ENCODE measurements around the gene LNX1. TPM values are rescaled to one million over a fixed set of nuclear protein-coding genes. Genes with fewer than 3 reads are reported as not detected.

LNX1 gene
- total and polyA plus RNA-seq, 2 of the 13 experiments (the other 11 are each of a cell fraction or from before 2014, with no cell fraction given), result 0.49 TPM

GRCh38 chr4:53582194-53582593, 9.1 kb downstream of the LNX1 start (continued):
- TF ChIP-seq TMF1 (CRISPR knock-in tag; IDR thresholded peaks at IDR 0.05; ENCODE audit: low read depth), result no peak
- no peak for TF ChIP-seq TERF1 (CRISPR knock-in tag; IDR thresholded peaks at IDR 0.05)
- TF ChIP-seq CENPT (CRISPR knock-in tag; IDR thresholded peaks at IDR 0.05; ENCODE audit: low read depth), result no peak
- TF ChIP-seq PAXIP1 (CRISPR knock-in tag; conservative IDR thresholded peaks at IDR 0.05), result peak; percentile 86
- no peak for TF ChIP-seq KIAA2018 (CRISPR knock-in tag; IDR thresholded peaks at IDR 0.05; ENCODE audit: borderline replicate concordance)
- no peak for TF ChIP-seq FOXK1 (CRISPR knock-in tag; IDR thresholded peaks at IDR 0.05; ENCODE audit: borderline replicate concordance, low read depth)
- TF ChIP-seq ZSCAN30 (CRISPR knock-in tag; IDR thresholded peaks at IDR 0.05), result no peak
- TF ChIP-seq SAP130 (CRISPR knock-in tag; IDR thresholded peaks at IDR 0.05; ENCODE audit: low read depth), result peak; percentile 64
- no peak for TF ChIP-seq PAF1 (CRISPR knock-in tag; IDR thresholded peaks at IDR 0.05)
- no peak for TF ChIP-seq NFE2 (CRISPR knock-in tag; IDR thresholded peaks at IDR 0.05)
- TF ChIP-seq E2F5 (CRISPR knock-in tag; conservative IDR thresholded peaks at IDR 0.05), result no peak
- no peak for TF ChIP-seq SMARCE1 (IDR thresholded peaks at IDR 0.05; ENCODE audit: borderline replicate concordance)
- TF ChIP-seq ZNF605 (CRISPR knock-in tag; IDR thresholded peaks at IDR 0.05), result no peak
- TF ChIP-seq ZIK1 (CRISPR knock-in tag; IDR thresholded peaks at IDR 0.05; ENCODE audit: borderline replicate concordance, low read depth), result no peak
- TF ChIP-seq ZNF761 (CRISPR knock-in tag; conservative IDR thresholded peaks at IDR 0.05), result no peak
- peak; percentile 91 for TF ChIP-seq SOX13 (IDR thresholded peaks at IDR 0.05)
- TF ChIP-seq SOX13 (CRISPR knock-in tag; conservative IDR thresholded peaks at IDR 0.05 in 1 of 2, IDR thresholded peaks at IDR 0.05 in 1 of 2), result peak in 1 of 2 experiments; percentile 96; a peak in 2 of 4 replicates

All from HepG2 (cell line).